Endothelial cell of umbilical vein (primary cell): ENCODE measurements around the gene TTC34.

Experiments used
- CTCF ChIP-seq, 2 donors: IDR thresholded peaks; 1 replicate in 1 of 2; 2 replicates in 1 of 2; pipeline ENCODE4 v1.5.1; 2011; ENCODE audit warnings: low read length in 2 of 2, mild to moderate bottlenecking in 2 of 2, moderate library complexity in 2 of 2, control low read depth in 1 of 2, inconsistent platforms in 1 of 2, low read depth in 1 of 2; ENCODE audit not compliant: insufficient read depth in 1 of 2; ENCODE audit errors: extremely low read depth in 1 of 2
- EZH2 ChIP-seq: IDR thresholded peaks from 2 replicates; pipeline ENCODE4 v1.6.1; 2012; ENCODE audit warnings: borderline replicate concordance, low read depth, mild to moderate bottlenecking, moderate library complexity, low read length, inconsistent platforms; ENCODE audit not compliant: severe bottlenecking
- GATA2 ChIP-seq: IDR thresholded peaks from 2 replicates; pipeline ENCODE4 v1.7.0; 2011; ENCODE audit warnings: low read depth, mild to moderate bottlenecking, moderate library complexity, mixed read lengths, low read length; ENCODE audit not compliant: insufficient read length, insufficient read depth
- JUN ChIP-seq: IDR thresholded peaks from 2 replicates; pipeline ENCODE4 v1.6.1; 2011; ENCODE audit warnings: borderline replicate concordance, low read depth; ENCODE audit not compliant: insufficient read length, insufficient read depth
- MAX ChIP-seq: IDR thresholded peaks from 2 replicates; pipeline ENCODE4 v1.6.1; 2011; ENCODE audit not compliant: insufficient read depth, insufficient read length
- POLR2A ChIP-seq: IDR thresholded peaks from 2 replicates; pipeline ENCODE4 v1.6.1; 2012; ENCODE audit warnings: low read depth, mild to moderate bottlenecking, control low read depth, low read length
- POLR2AphosphoS5 ChIP-seq: IDR thresholded peaks from 2 replicates; pipeline ENCODE4 v1.6.1; 2012; ENCODE audit warnings: low read depth, mild to moderate bottlenecking, control low read depth, low read length, moderate library complexity; ENCODE audit not compliant: insufficient read depth

GRCh38 chr1:2611621-2612437, 189.7 kb downstream of the TTC34 start:
- TF ChIP-seq CTCF (IDR thresholded peaks at IDR 0.05; ENCODE audit: extremely low read depth in 1 of 2, insufficient read depth in 1 of 2, low read depth in 1 of 2, low read length in 2 of 2) (no peak), EZH2 (no peak), POLR2A (no peak), MAX (no peak), POLR2AphosphoS5 (no peak), GATA2 (no peak), JUN (no peak)
